Keratinocyte (primary cell): ENCODE data around the gene RBMS3. TPM values are rescaled to one million over a fixed set of nuclear protein-coding genes. Genes with fewer than 3 reads are reported as not detected.

ENCODE experiments used
- DNase-seq: peaks from one replicate; pipeline ENCODE4 v3.0.0-alpha.2; 2011; ENCODE audit warnings: low read depth, missing footprints, low spot score
- FAIRE-seq: peaks from 2 replicates; lab custom pipeline; 2011; peaks lifted over from hg19 to GRCh38; lab: Jason Lieb, UNC
- H2AFZ ChIP-seq: 2 replicates; pipeline ENCODE4 v1.6.0; 2012; ENCODE audit warnings: low read length, control low read depth, inconsistent platforms; ENCODE audit not compliant: control insufficient read depth
- H3K27ac ChIP-seq: 2 replicates; pipeline ENCODE4 v1.5.1; 2011; ENCODE audit warnings: low read length; ENCODE audit not compliant: control insufficient read depth, insufficient read depth
- H3K27me3 ChIP-seq: 3 replicates; pipeline ENCODE4 v1.6.0; 2011; ENCODE audit warnings: low read length; ENCODE audit not compliant: control insufficient read depth, insufficient read depth; ENCODE audit errors: extremely low read depth
- H3K36me3 ChIP-seq, 2 experiments: 2 replicates in 1 of 2; 3 replicates in 1 of 2; pipeline ENCODE4 v1.5.1; 2011; ENCODE audit warnings: low read length in 2 of 2, mild to moderate bottlenecking in 1 of 2; ENCODE audit not compliant: control insufficient read depth in 2 of 2, insufficient read depth in 2 of 2; ENCODE audit errors: extremely low read depth in 1 of 2
- H3K4me1 ChIP-seq: 3 replicates; pipeline ENCODE4 v1.5.1; 2011; ENCODE audit warnings: low read length; ENCODE audit not compliant: control insufficient read depth, insufficient read depth; ENCODE audit errors: extremely low read depth
- H3K4me2 ChIP-seq: 3 replicates; pipeline ENCODE4 v1.6.0; 2011; ENCODE audit warnings: low read depth, low read length; ENCODE audit not compliant: control insufficient read depth, insufficient read depth; ENCODE audit errors: extremely low read depth
- H3K4me3 ChIP-seq, 3 experiments: fragments of 200-600 bp in 1 of 3; sonication (generic) in 1 of 3; 2 replicates in 2 of 3; 3 replicates in 1 of 3; pipeline ENCODE4 v1.5.1; 2011 to 2016; ENCODE audit warnings: low read length in 3 of 3, mild to moderate bottlenecking in 3 of 3, control low read depth in 2 of 3, inconsistent platforms in 1 of 3, low read depth in 1 of 3, mixed read lengths in 1 of 3, mixed run types in 1 of 3, moderate library complexity in 1 of 3; ENCODE audit not compliant: control insufficient read depth in 2 of 3, insufficient read depth in 2 of 3; ENCODE audit errors: extremely low read depth in 1 of 3
- H3K79me2 ChIP-seq: 2 replicates; pipeline ENCODE4 v1.6.0; 2012; ENCODE audit warnings: low read length; ENCODE audit not compliant: control insufficient read depth, insufficient read depth
- H3K9ac ChIP-seq: 3 replicates; pipeline ENCODE4 v1.6.0; 2011; ENCODE audit warnings: low read length; ENCODE audit not compliant: control insufficient read depth, insufficient read depth; ENCODE audit errors: extremely low read depth
- H3K9me1 ChIP-seq: 3 replicates; pipeline ENCODE4 v1.6.0; 2011; ENCODE audit warnings: low read length; ENCODE audit not compliant: control insufficient read depth, insufficient read depth; ENCODE audit errors: extremely low read depth
- H3K9me3 ChIP-seq: 2 replicates; pipeline ENCODE4 v1.5.1; 2012; ENCODE audit warnings: low read depth, low read length; ENCODE audit not compliant: control insufficient read depth
- H4K20me1 ChIP-seq: 3 replicates; pipeline ENCODE4 v1.6.0; 2011; ENCODE audit warnings: low read length; ENCODE audit not compliant: control insufficient read depth, insufficient read depth; ENCODE audit errors: extremely low read depth
- CTCF ChIP-seq, 3 experiments: IDR thresholded peaks in 1 of 3; conservative IDR thresholded peaks in 1 of 3; optimal IDR thresholded peaks in 1 of 3; 2 replicates in 2 of 3; 3 replicates in 1 of 3; pipeline versions ENCODE3 to v1.5.1; 2011; ENCODE audit warnings: low read length in 3 of 3, mild to moderate bottlenecking in 3 of 3, moderate library complexity in 2 of 3, control low read depth in 1 of 3, inconsistent platforms in 1 of 3; ENCODE audit not compliant: insufficient read depth in 2 of 3; ENCODE audit errors: extremely low read depth in 1 of 3
- EZH2 ChIP-seq: IDR thresholded peaks from one replicate; pipeline ENCODE4 v1.6.1; 2012; ENCODE audit warnings: inconsistent platforms, mild to moderate bottlenecking, low read length, moderate library complexity
- dilution Hi-C: fragments of 300-500 bp; cut with MboI; formaldehyde crosslinking; loops from one replicate; pipeline ENCODE4 v1.7.0; 2020; ENCODE audit warnings: low sequenced_read_pairs; ENCODE audit not compliant: extremely low pct_ligation_motif_present
- polyA plus RNA-seq, 5 experiments: library from polyadenylated mRNA; depleted of rRNA in 3 of 5; stranded (reverse) in 3 of 5; stranded (forward) in 1 of 5; unstranded in 1 of 5; fragments of >200 nt; gene quantifications; 1 replicate in 1 of 5; 2 replicates in 3 of 5; 3 replicates in 1 of 5; pipeline versions ENCODE4 v1.2.1 to v1.2.3, GENCODE V29; 2011 to 2012; ENCODE audit warnings: missing spikeins in 2 of 5, low read depth in 1 of 5, low replicate concordance in 1 of 5

The RBMS3 gene
- polyA plus RNA-seq, 1 donor (not counting 4 experiments of a cell fraction or from before 2014, with no cell fraction given) = 2.3 TPM

- Histone ChIP-seq H2AFZ (no peak overlapping the region), H3K4me1 (no peaks in the 10 kb centered on the region), H3K27me3 (no peaks in the 10 kb centered on the region), H3K9me1 (no peaks in the 10 kb centered on the region), H4K20me1 (no peaks in the 10 kb centered on the region), H3K4me2 (no peak overlapping the region), H3K27ac (no peak overlapping the region), H3K4me3 (no peak overlapping the region), H3K36me3 (no peaks in the 10 kb centered on the region), H3K9me3 (no peaks in the 10 kb centered on the region), H3K9ac (no peak overlapping the region), H3K79me2 (no peaks in the 10 kb centered on the region)
- no peak for FAIRE-seq
- no peak for DNase-seq
- TF ChIP-seq EZH2 = no peak
- no peak for TF ChIP-seq CTCF (optimal IDR thresholded peaks at IDR 0.05 in 1 of 3, IDR thresholded peaks at IDR 0.05 in 1 of 3, conservative IDR thresholded peaks at IDR 0.05 in 1 of 3; ENCODE audit: extremely low read depth in 1 of 3, insufficient read depth in 2 of 3, low read length in 3 of 3)
- dilution Hi-C loops = no loop called here
These were observed 6.2 kb upstream of the RBMS3 start for GRCh38 chr3:29274667-29275066.

- Histone ChIP-seq H3K9me1 (no peaks in the 10 kb centered on the region), H3K9ac (no peak overlapping the region), H3K27me3 (no peaks in the 10 kb centered on the region), H4K20me1 (no peaks in the 10 kb centered on the region), H3K27ac (no peak overlapping the region), H3K36me3 (no peaks in the 10 kb centered on the region), H3K4me1 (peaks cover under 1% of the 10 kb centered on the region), H3K79me2 (no peaks in the 10 kb centered on the region), H3K4me2 (no peak overlapping the region), H3K9me3 (no peaks in the 10 kb centered on the region), H3K4me3 (no peak overlapping the region), H2AFZ (no peak overlapping the region)
- dilution Hi-C loops = no loop called here
- no peak for DNase-seq
- TF ChIP-seq CTCF (optimal IDR thresholded peaks at IDR 0.05 in 1 of 3, IDR thresholded peaks at IDR 0.05 in 1 of 3, conservative IDR thresholded peaks at IDR 0.05 in 1 of 3; ENCODE audit: extremely low read depth in 1 of 3, insufficient read depth in 2 of 3, low read length in 3 of 3) (no peak), EZH2 (no peak)
- no peak for FAIRE-seq
These were observed 5.6 kb upstream of the RBMS3 start for GRCh38 chr3:29275309-29275708.
